ENCODE data around the gene ZFAND4. TPM values are rescaled to one million over a fixed set of nuclear protein-coding genes. Genes with fewer than 3 reads are reported as not detected.
"Not testable (repeated sequence)": the region's sequence is repeated elsewhere in the genome, so short reads cannot be mapped to it uniquely, and the experiment has no call there.

ZFAND4 gene
- 11.7 and 12.9 TPM in 2 replicates for total RNA-seq
- long read RNA-seq, partial matches to known transcripts: 4 of 7 reads
- long read RNA-seq, other reads (novel, unspliced or antisense): 3 of 7 reads

DNA sequence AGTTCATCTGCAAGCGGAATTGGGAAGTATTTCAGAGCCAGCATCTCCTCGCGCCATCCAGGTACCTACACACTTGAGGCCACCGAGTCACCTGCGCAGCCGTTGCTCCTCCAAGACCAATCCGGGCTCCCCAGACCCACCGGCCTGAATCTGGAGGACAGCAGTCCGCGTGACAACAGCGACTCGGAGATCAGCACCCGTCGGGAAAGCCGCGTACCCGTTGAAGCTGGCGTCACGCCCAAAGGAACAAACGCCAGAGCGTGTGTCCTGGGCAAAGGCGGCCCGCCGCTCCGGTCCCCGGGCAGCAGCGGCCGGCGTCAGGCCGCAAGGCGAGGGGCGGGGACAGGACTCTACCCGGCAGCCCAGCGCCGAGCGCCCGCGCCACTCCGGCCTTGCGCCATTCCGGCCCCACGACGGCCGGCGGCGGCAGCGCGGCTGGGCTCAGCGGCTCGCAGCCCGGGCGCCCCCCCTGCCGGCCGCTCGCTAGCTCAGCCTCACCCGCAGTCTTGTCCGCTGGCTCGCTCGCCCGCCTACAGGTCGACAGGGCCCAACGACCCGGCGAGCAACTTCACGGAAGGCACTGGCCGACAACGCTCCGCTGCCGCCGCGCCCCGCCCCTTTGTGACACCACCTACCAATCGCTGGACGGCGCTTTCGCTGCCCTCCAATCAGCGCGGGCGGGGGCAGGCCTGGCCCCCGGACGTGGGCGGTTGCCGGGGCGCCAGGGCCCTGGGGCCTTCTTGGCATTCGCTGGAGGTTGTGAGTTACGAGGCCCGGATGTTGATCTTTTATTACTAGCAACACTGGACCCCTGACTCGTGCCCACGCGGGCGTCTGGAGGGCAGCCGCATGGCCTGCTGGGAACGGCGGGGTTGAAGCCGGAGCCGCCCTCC is at the start of gene ZFAND4:
Gene ZFAND4, minus strand, starts transcription at position 592 of the 893 bp plus-strand sequence. CDS start 9,047 bp downstream, outside the sequence.
- peak; percentile 99 for DNase-seq (ENCODE audit: extremely low spot score, unreplicated experiment)
- Mint-ChIP-seq H3K9me3 (ENCODE audit: unreplicated experiment) (no peaks in the 10 kb centered on the region), H3K4me1 (ENCODE audit: unreplicated experiment) (peaks cover 16% of the 10 kb centered on the region), H3K27me3 (ENCODE audit: unreplicated experiment) (no peaks in the 10 kb centered on the region), H3K27ac (ENCODE audit: unreplicated experiment) (peak within 1 kb of the TSS; percentile 83), H3K4me3 (ENCODE audit: unreplicated experiment) (peak within 1 kb of the TSS; percentile 90), H3K36me3 (ENCODE audit: unreplicated experiment) (peaks cover 2% of the 10 kb centered on the region)
- TF ChIP-seq CTCF (IDR thresholded peaks at IDR 0.05): peak; percentile 73

- not testable (repeated sequence) for H3K9me3 Mint-ChIP-seq (ENCODE audit: unreplicated experiment); DNase-seq (ENCODE audit: extremely low spot score, unreplicated experiment); H3K4me3 Mint-ChIP-seq (ENCODE audit: unreplicated experiment); H3K36me3 Mint-ChIP-seq (ENCODE audit: unreplicated experiment); H3K4me1 Mint-ChIP-seq (ENCODE audit: unreplicated experiment); H3K27ac Mint-ChIP-seq (ENCODE audit: unreplicated experiment)
- H3K27me3 Mint-ChIP-seq (ENCODE audit: unreplicated experiment): peaks cover 18% of the 10 kb centered on the region
Measured at GRCh38 chr10:45721503-45721902, 48.9 kb upstream of the ZFAND4 start.

DNA sequence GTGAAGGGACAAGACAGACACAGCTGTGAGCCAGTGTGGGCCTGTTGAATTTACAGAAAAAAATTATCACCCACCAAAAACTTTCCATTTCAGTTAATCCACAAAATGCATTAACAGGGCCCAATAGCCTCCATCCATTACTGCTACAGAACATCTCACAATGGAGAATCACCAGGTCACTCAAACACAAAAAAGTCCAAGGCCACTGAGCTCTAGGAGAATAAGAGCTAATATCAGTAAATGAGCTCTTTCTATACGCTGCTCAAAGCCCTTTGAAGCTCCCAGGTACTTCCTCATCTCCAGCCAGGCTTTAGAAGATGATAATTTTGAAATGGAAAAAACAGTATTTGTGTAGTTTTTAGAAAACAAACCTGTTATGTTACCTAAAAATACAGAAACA is 45.1 kb upstream of the ZFAND4 start:
- peaks cover 27% of the 10 kb centered on the region for H3K27me3 Mint-ChIP-seq (ENCODE audit: unreplicated experiment)
- DNase-seq (ENCODE audit: extremely low spot score, unreplicated experiment): not testable (repeated sequence)

GRCh38 chr10:45717053-45717452 is 44.5 kb upstream of the ZFAND4 start:
- not testable (repeated sequence) for H3K4me1 Mint-ChIP-seq (ENCODE audit: unreplicated experiment); DNase-seq (ENCODE audit: extremely low spot score, unreplicated experiment); H3K36me3 Mint-ChIP-seq (ENCODE audit: unreplicated experiment); H3K9me3 Mint-ChIP-seq (ENCODE audit: unreplicated experiment); H3K4me3 Mint-ChIP-seq (ENCODE audit: unreplicated experiment); H3K27ac Mint-ChIP-seq (ENCODE audit: unreplicated experiment)
- peaks cover 27% of the 10 kb centered on the region for H3K27me3 Mint-ChIP-seq (ENCODE audit: unreplicated experiment)

More for the DNA sequence above, 45.1 kb upstream of the ZFAND4 start:
- H3K4me3 Mint-ChIP-seq (ENCODE audit: unreplicated experiment); H3K9me3 Mint-ChIP-seq (ENCODE audit: unreplicated experiment); H3K27ac Mint-ChIP-seq (ENCODE audit: unreplicated experiment); H3K4me1 Mint-ChIP-seq (ENCODE audit: unreplicated experiment); H3K36me3 Mint-ChIP-seq (ENCODE audit: unreplicated experiment): not testable (repeated sequence)

- H3K9me3 Mint-ChIP-seq (ENCODE audit: unreplicated experiment); H3K4me1 Mint-ChIP-seq (ENCODE audit: unreplicated experiment); DNase-seq (ENCODE audit: extremely low spot score, unreplicated experiment); H3K36me3 Mint-ChIP-seq (ENCODE audit: unreplicated experiment); H3K27ac Mint-ChIP-seq (ENCODE audit: unreplicated experiment); H3K27me3 Mint-ChIP-seq (ENCODE audit: unreplicated experiment); H3K4me3 Mint-ChIP-seq (ENCODE audit: unreplicated experiment): not testable (repeated sequence)
Measured at GRCh38 chr10:45711223-45711622, 38.7 kb upstream of the ZFAND4 start.

DNA sequence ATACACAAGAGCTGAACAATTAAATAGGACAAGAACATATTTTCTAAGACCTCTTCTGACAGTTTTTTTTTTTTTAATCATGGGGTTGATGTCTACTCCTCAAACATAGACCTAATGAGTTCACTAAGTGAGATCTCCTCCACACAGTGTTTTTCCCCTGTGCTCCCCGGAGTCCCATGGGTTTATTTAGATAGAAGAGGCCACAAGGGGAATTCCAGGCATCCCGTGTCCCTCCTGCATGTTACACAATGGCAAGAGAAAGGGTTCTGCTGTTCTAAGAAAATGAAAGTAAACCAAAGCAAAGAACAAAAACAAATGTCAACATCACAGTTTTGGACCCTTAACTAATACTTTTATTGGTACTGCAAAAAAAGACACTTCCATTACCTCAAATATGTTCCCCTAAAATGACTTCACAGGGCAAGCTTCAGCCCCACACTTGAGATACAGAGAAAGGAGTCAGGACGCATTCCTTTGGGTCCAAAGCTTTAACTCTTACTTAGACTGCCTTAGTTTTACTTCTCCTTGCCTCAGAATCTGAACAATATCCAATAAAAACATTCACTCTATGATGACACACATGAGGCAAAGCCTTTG is 37.7 kb upstream of the ZFAND4 start:
- H3K27ac Mint-ChIP-seq (ENCODE audit: unreplicated experiment); H3K9me3 Mint-ChIP-seq (ENCODE audit: unreplicated experiment); H3K27me3 Mint-ChIP-seq (ENCODE audit: unreplicated experiment); DNase-seq (ENCODE audit: extremely low spot score, unreplicated experiment); H3K36me3 Mint-ChIP-seq (ENCODE audit: unreplicated experiment); H3K4me1 Mint-ChIP-seq (ENCODE audit: unreplicated experiment): not testable (repeated sequence)
- peak overlapping the region; percentile 29 for H3K4me3 Mint-ChIP-seq (ENCODE audit: unreplicated experiment)

- H3K27ac Mint-ChIP-seq (ENCODE audit: unreplicated experiment); H3K4me3 Mint-ChIP-seq (ENCODE audit: unreplicated experiment); H3K27me3 Mint-ChIP-seq (ENCODE audit: unreplicated experiment); H3K36me3 Mint-ChIP-seq (ENCODE audit: unreplicated experiment); H3K9me3 Mint-ChIP-seq (ENCODE audit: unreplicated experiment); DNase-seq (ENCODE audit: extremely low spot score, unreplicated experiment); H3K4me1 Mint-ChIP-seq (ENCODE audit: unreplicated experiment): not testable (repeated sequence)
Measured at GRCh38 chr10:45678467-45678866, 5.9 kb upstream of the ZFAND4 start.

DNA sequence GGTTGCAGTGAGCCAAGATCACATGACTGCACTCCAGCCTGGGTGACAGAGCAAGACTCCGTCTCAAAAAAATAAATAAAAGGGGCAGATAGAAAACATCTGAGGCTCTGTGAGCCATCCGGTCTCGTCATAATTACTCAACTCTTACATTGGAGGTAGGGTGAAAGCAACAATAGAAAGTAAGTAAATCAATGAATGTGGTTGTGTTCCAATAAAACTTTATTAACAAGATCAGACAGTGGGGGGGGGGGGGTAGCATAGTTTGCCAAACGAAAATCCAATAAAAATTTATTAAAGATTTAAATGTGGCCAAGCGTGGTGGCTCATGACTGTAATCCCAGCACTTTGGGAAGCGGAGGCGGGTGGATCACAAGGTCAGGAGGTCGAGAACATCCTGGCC is 2.8 kb upstream of the ZFAND4 start:
- peaks cover 15% of the 10 kb centered on the region for H3K4me1 Mint-ChIP-seq (ENCODE audit: unreplicated experiment)
- no peak for TF ChIP-seq CTCF (IDR thresholded peaks at IDR 0.05)
- DNase-seq (ENCODE audit: extremely low spot score, unreplicated experiment): no peak
- no peaks in the 10 kb centered on the region for H3K9me3 Mint-ChIP-seq (ENCODE audit: unreplicated experiment)
- no peaks in the 10 kb centered on the region for H3K27me3 Mint-ChIP-seq (ENCODE audit: unreplicated experiment)
- H3K27ac Mint-ChIP-seq (ENCODE audit: unreplicated experiment): no peak overlapping the region
- H3K4me3 Mint-ChIP-seq (ENCODE audit: unreplicated experiment): no peak overlapping the region
- no peaks in the 10 kb centered on the region for H3K36me3 Mint-ChIP-seq (ENCODE audit: unreplicated experiment)

All from osteocyte (in vitro differentiated cells).